Hepatocyte (in vitro differentiated cells): ENCODE data around the gene FAH.

ENCODE experiments used
- EZH2phosphoT487 ChIP-seq: fragments of 200-600 bp; sonication (generic); IDR thresholded peaks from one replicate; pipeline ENCODE4 v1.6.1; 2018; ENCODE audit warnings: antibody characterized with exemption, mild to moderate bottlenecking, low read depth, moderate library complexity; ENCODE audit not compliant: unreplicated experiment, severe bottlenecking
- TF ChIP-seq, protein P1 (sequence below): fragments of 200-600 bp; sonication (generic); IDR thresholded peaks from 2 replicates; pipeline ENCODE4 v1.5.1; 2016; ENCODE audit warnings: antibody characterized with exemption, mild to moderate bottlenecking; ENCODE audit not compliant: poor library complexity

DNA sequence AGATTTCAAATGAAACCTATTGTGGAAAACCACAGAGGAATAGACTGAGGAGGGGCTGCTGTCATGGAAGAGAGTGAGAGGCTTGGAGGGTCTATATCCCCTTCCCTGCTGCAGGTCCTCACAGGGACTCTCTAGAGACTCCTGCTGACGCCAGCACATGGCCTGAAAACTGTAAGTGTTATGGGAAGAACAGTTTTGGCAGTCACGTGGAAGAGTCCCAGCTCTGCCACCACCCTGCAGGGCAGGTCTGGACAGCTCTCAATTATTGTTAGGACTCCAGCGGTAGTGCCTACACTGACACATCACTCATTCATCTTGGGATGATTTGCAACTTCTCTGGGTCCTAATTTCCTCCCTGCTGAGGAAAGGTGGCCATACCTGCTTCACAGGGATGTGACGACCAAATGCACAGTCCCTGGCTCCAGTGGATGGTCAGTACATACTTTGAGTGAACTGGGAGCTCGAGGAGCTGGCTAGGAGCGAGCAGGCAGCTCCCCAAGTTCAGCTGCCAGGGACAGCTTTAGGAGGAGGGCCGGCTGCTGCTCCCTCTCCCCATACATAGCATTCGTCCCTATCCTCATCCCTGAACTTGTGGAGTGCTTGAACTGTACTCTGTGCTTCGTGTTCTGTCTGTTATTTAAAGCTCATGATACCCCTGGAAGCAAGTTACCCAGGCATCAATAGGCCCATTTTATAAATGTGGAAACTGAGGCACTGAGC is 50.0 kb downstream of the FAH start:
- TF ChIP-seq, protein P1, sequence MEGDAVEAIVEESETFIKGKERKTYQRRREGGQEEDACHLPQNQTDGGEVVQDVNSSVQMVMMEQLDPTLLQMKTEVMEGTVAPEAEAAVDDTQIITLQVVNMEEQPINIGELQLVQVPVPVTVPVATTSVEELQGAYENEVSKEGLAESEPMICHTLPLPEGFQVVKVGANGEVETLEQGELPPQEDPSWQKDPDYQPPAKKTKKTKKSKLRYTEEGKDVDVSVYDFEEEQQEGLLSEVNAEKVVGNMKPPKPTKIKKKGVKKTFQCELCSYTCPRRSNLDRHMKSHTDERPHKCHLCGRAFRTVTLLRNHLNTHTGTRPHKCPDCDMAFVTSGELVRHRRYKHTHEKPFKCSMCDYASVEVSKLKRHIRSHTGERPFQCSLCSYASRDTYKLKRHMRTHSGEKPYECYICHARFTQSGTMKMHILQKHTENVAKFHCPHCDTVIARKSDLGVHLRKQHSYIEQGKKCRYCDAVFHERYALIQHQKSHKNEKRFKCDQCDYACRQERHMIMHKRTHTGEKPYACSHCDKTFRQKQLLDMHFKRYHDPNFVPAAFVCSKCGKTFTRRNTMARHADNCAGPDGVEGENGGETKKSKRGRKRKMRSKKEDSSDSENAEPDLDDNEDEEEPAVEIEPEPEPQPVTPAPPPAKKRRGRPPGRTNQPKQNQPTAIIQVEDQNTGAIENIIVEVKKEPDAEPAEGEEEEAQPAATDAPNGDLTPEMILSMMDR: no peak
- no peak for TF ChIP-seq EZH2phosphoT487
